H1 (cell line): ENCODE results near the gene SSH2. TPM values are rescaled to one million over a fixed set of nuclear protein-coding genes. Genes with fewer than 3 reads are reported as not detected.

Source experiments
- CTCF ChIA-PET: fragments of 300-600 bp; sonication (Branson Sonifier 250); formaldehyde crosslinking; loops from one replicate; lab custom pipeline; 2021; ENCODE audit not compliant: partially characterized antibody; lab: Charles Lee
- POLR2A ChIA-PET: fragments of 300-600 bp; sonication (Branson Sonifier 250); formaldehyde crosslinking; loops from one replicate; lab custom pipeline; 2021; ENCODE audit warnings: inconsistent platforms; ENCODE audit not compliant: partially characterized antibody; lab: Charles Lee
- DNase-seq, 2 experiments: peaks; one replicate each; pipeline versions ENCODE4 v3.0.0 to v3.0.0-alpha.2; 2010 to 2022; ENCODE audit warnings: low spot score in 2 of 2, low read depth in 1 of 2, mixed read lengths in 1 of 2
- FAIRE-seq: peaks from 2 replicates; lab custom pipeline; 2011; peaks lifted over from hg19 to GRCh38; lab: Jason Lieb, UNC
- H2AFZ ChIP-seq: 2 replicates; pipeline ENCODE4 v1.8.1; 2012; ENCODE audit warnings: low read length, inconsistent platforms
- H2AK5ac ChIP-seq: 2 replicates; pipeline ENCODE4 v1.6.1; 2013; ENCODE audit warnings: low read depth, low read length
- H2BK120ac ChIP-seq: replicated peaks from 2 replicates; pipeline ENCODE3; 2013; ENCODE audit warnings: low read depth, low read length, inconsistent platforms
- H2BK12ac ChIP-seq: 2 replicates; pipeline ENCODE4 v1.6.1; 2013; ENCODE audit warnings: low read depth, low read length
- H2BK15ac ChIP-seq: 2 replicates; pipeline ENCODE4 v1.6.1; 2013; ENCODE audit warnings: low read length
- H2BK20ac ChIP-seq: 2 replicates; pipeline ENCODE4 v1.6.1; 2013; ENCODE audit warnings: low read length
- H2BK5ac ChIP-seq: 2 replicates; pipeline ENCODE4 v1.6.1; 2013; ENCODE audit warnings: low read depth, low read length
- H3K14ac ChIP-seq: 2 replicates; pipeline ENCODE4 v1.6.1; 2013; ENCODE audit warnings: inconsistent platforms; ENCODE audit not compliant: insufficient read length
- H3K18ac ChIP-seq: 2 replicates; pipeline ENCODE4 v1.6.1; 2013; ENCODE audit warnings: low read length; ENCODE audit errors: extremely low read depth
- H3K23ac ChIP-seq: 2 replicates; pipeline ENCODE4 v1.6.1; 2013; ENCODE audit warnings: inconsistent platforms; ENCODE audit not compliant: insufficient read length
- H3K23me2 ChIP-seq: 2 replicates; pipeline ENCODE4 v1.6.1; 2013; ENCODE audit warnings: low read depth, low read length
- H3K27ac ChIP-seq: 2 replicates; pipeline ENCODE4 v1.6.1; 2011; ENCODE audit warnings: low read depth, low read length, inconsistent platforms
- H3K27me3 ChIP-seq, 4 experiments: replicated peaks in 1 of 4; 1 replicate in 1 of 4; 2 replicates in 3 of 4; pipeline versions ENCODE4 v1.6.1 to v1.8.1; 2011 to 2013; ENCODE audit warnings: low read length in 3 of 4, mild to moderate bottlenecking in 3 of 4, inconsistent platforms in 2 of 4, mixed read lengths in 2 of 4, moderate library complexity in 1 of 4; ENCODE audit not compliant: control insufficient read depth in 3 of 4, insufficient read depth in 3 of 4; ENCODE audit errors: extremely low read depth in 1 of 4
- H3K36me3 ChIP-seq, 4 experiments: 2 replicates each; pipeline versions ENCODE4 v1.6.1 to v1.8.1; 2011 to 2013; ENCODE audit warnings: mild to moderate bottlenecking in 4 of 4, low read length in 3 of 4, moderate library complexity in 2 of 4, control low read depth in 1 of 4, inconsistent platforms in 1 of 4; ENCODE audit not compliant: insufficient read depth in 4 of 4, control insufficient read depth in 2 of 4
- H3K4ac ChIP-seq: replicated peaks from 2 replicates; pipeline ENCODE3; 2013; ENCODE audit warnings: low read length, low read depth, mixed read lengths, inconsistent platforms; ENCODE audit not compliant: insufficient read length
- H3K4me1 ChIP-seq, 4 experiments: replicated peaks in 1 of 4; 1 replicate in 1 of 4; 2 replicates in 3 of 4; pipeline versions ENCODE4 v1.6.1 to v1.8.1; 2011 to 2013; ENCODE audit warnings: low read length in 3 of 4, inconsistent platforms in 2 of 4, mixed read lengths in 1 of 4; ENCODE audit not compliant: insufficient read depth in 4 of 4, control insufficient read depth in 3 of 4
- H3K4me2 ChIP-seq, 2 experiments: 2 replicates each; pipeline versions ENCODE4 v1.6.1 to v1.8.1; 2011 to 2013; ENCODE audit warnings: low read depth in 2 of 2, low read length in 2 of 2, control low read depth in 1 of 2, inconsistent platforms in 1 of 2, mild to moderate bottlenecking in 1 of 2; ENCODE audit not compliant: insufficient read depth in 1 of 2
- H3K4me3 ChIP-seq, 4 experiments: fragments of 200-600, 300-600 bp in 1 of 4; sonication (generic), shearing (Covaris generic), sonication (Bioruptor Twin) in 1 of 4; 2 replicates each; pipeline versions ENCODE4 v1.5.1 to v1.8.1; 2011 to 2016; ENCODE audit warnings: low read length in 4 of 4, low read depth in 3 of 4, control low read depth in 2 of 4, inconsistent platforms in 2 of 4, mild to moderate bottlenecking in 2 of 4, mixed read lengths in 1 of 4, moderate library complexity in 1 of 4; ENCODE audit not compliant: insufficient read depth in 2 of 4; ENCODE audit errors: extremely low read depth in 1 of 4
- H3K56ac ChIP-seq: replicated peaks from 2 replicates; pipeline ENCODE3; 2013; ENCODE audit warnings: low read depth, mild to moderate bottlenecking, mixed read lengths, low read length, inconsistent platforms; ENCODE audit not compliant: insufficient read length
- H3K79me1 ChIP-seq: 2 replicates; pipeline ENCODE4 v1.6.1; 2013; ENCODE audit warnings: low read depth, low read length, control low read depth
- H3K79me2 ChIP-seq, 2 experiments: 2 replicates each; pipeline versions ENCODE4 v1.6.1 to v1.8.1; 2012 to 2013; ENCODE audit warnings: low read length in 2 of 2, mild to moderate bottlenecking in 2 of 2, inconsistent platforms in 1 of 2; ENCODE audit not compliant: insufficient read depth in 2 of 2, control insufficient read depth in 1 of 2
- H3K9ac ChIP-seq, 4 experiments: replicated peaks in 1 of 4; 1 replicate in 1 of 4; 2 replicates in 3 of 4; pipeline versions ENCODE4 v1.6.1 to v1.8.1; 2011 to 2013; ENCODE audit warnings: low read depth in 3 of 4, low read length in 3 of 4, control low read depth in 2 of 4, mild to moderate bottlenecking in 2 of 4, moderate library complexity in 2 of 4, inconsistent platforms in 1 of 4; ENCODE audit errors: extremely low read depth in 1 of 4
- H3K9me3 ChIP-seq, 2 experiments: 2 replicates each; pipeline versions ENCODE4 v1.6.1 to v1.8.1; 2012 to 2013; ENCODE audit warnings: mild to moderate bottlenecking in 2 of 2, moderate library complexity in 2 of 2, control low read depth in 1 of 2, inconsistent platforms in 1 of 2, low read depth in 1 of 2, low read length in 1 of 2, mixed read lengths in 1 of 2; ENCODE audit not compliant: insufficient read depth in 2 of 2
- H4K20me1 ChIP-seq, 2 experiments: replicated peaks in 1 of 2; 2 replicates each; pipeline versions ENCODE3 to v1.8.1; 2011 to 2013; ENCODE audit warnings: inconsistent platforms in 2 of 2, low read length in 2 of 2, mild to moderate bottlenecking in 1 of 2; ENCODE audit not compliant: insufficient read depth in 2 of 2, control insufficient read depth in 1 of 2
- H4K5ac ChIP-seq: 2 replicates; pipeline ENCODE4 v1.6.1; 2013; ENCODE audit warnings: low read length, low read depth, mixed read lengths, inconsistent platforms; ENCODE audit not compliant: insufficient read length
- H4K8ac ChIP-seq: 2 replicates; pipeline ENCODE4 v1.8.0; 2013; ENCODE audit warnings: mild to moderate bottlenecking, moderate library complexity, low read length, inconsistent platforms; ENCODE audit not compliant: insufficient read depth; ENCODE audit errors: extremely low read depth
- H4K91ac ChIP-seq: replicated peaks from 2 replicates; pipeline ENCODE3; 2013; ENCODE audit warnings: low read length, mixed read lengths, inconsistent platforms; ENCODE audit not compliant: insufficient read length
- CTBP2 ChIP-seq: IDR thresholded peaks from 2 replicates; pipeline ENCODE4 v1.7.0; 2011; ENCODE audit warnings: borderline replicate concordance, mild to moderate bottlenecking, moderate library complexity, mixed read lengths, low read length; ENCODE audit not compliant: insufficient read depth, insufficient read length
- EP300 ChIP-seq, 2 experiments: IDR thresholded peaks; 1 replicate in 1 of 2; 2 replicates in 1 of 2; pipeline ENCODE4 v1.6.1; 2011 to 2012; ENCODE audit warnings: low read depth in 2 of 2, low read length in 2 of 2, mild to moderate bottlenecking in 2 of 2, borderline replicate concordance in 1 of 2, inconsistent platforms in 1 of 2, moderate library complexity in 1 of 2
- KDM1A ChIP-seq: fragments of 200-600, 300-600 bp; sonication (generic); IDR thresholded peaks from 2 replicates; pipeline ENCODE4 v1.7.1; 2016; ENCODE audit warnings: mild to moderate bottlenecking, low read length, borderline replicate concordance
- KDM4A ChIP-seq: IDR thresholded peaks from one replicate; pipeline ENCODE4 v1.7.1; 2012; ENCODE audit warnings: low read depth, mild to moderate bottlenecking, moderate library complexity, low read length, inconsistent platforms; ENCODE audit not compliant: severe bottlenecking
- POU5F1 ChIP-seq: IDR thresholded peaks from 2 replicates; pipeline ENCODE4 v1.6.1; 2011; ENCODE audit warnings: low read depth, mild to moderate bottlenecking, low read length, moderate library complexity
- SP1 ChIP-seq: IDR thresholded peaks from 2 replicates; pipeline ENCODE4 v1.6.1; 2011; ENCODE audit warnings: low read depth, low read length
- TEAD4 ChIP-seq: IDR thresholded peaks from 2 replicates; pipeline ENCODE4 v1.6.1; 2012; ENCODE audit warnings: low read depth, low read length, inconsistent platforms, mixed read lengths
- WGBS, 2 experiments: shearing (Covaris generic) in 1 of 2; methylation state at CpG; one replicate each; pipeline versions ENCODE4 v1.1.6 to v1.1.7; 2013 to 2015; ENCODE audit warnings: low lambda C conversion rate in 2 of 2, mixed read lengths in 2 of 2, inconsistent platforms in 1 of 2, low coverage in 1 of 2, missing lambda C conversion rate in 1 of 2; ENCODE audit not compliant: insufficient replicate concordance in 2 of 2, insufficient coverage in 1 of 2, insufficient read length in 1 of 2; ENCODE audit errors: extremely low coverage in 1 of 2, missing lambda C conversion rate in 1 of 2; 5-methylcytosine and 5-hydroxymethylcytosine counted together
- polyA plus RNA-seq, 7 experiments: library from polyadenylated mRNA; depleted of rRNA in 3 of 7; stranded (reverse) in 5 of 7; unstranded in 2 of 7; fragments of >200 nt in 5 of 7; fragments of 200-250 nt in 2 of 7; gene quantifications; 1 replicate in 5 of 7; 2 replicates in 1 of 7; 4 replicates in 1 of 7; pipeline versions ENCODE4 v1.2.1 to v1.2.3, GENCODE V29; 2011 to 2013; ENCODE audit warnings: missing spikeins in 2 of 7, mixed read lengths in 2 of 7
- total RNA-seq: library from RNA; stranded (reverse); fragmentation: NEBNext Ultra II Directional; extraction: Animal tissue kit (Norgen Biotek cat#: 25700); gene quantifications from 2 replicates; pipeline ENCODE4 v1.2.1, GENCODE V29; 2021

The SSH2 gene
- total and polyA plus RNA-seq, 2 of the 8 experiments (the other 6 are each of a cell fraction or from before 2014, with no cell fraction given) = 5.2 to 15.9 TPM

DNA sequence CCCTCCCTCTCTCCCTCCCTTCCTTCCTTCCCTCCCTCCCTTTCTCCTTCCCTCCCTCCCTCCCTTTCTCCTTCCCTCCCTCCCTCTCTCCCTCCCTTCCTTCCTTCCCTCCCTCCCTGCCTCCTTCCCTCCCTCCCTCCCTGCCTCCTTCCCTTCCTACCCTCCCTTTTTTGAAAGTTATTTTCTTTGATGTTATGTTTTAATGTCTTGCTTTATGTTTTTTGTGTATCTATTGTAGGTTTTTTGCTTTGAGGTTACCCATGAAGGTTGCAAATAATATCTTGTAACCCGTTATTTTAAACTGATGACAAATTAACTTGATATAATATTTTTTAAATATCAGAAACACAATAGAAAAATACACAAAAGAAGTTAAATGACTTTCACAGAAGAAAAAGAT, 96.2 kb downstream of the SSH2 start:
- POLR2A ChIA-PET = no interaction called here
- Histone ChIP-seq H4K8ac (no peak overlapping the region), H3K36me3 (no peaks in the 10 kb centered on the region)

More for the DNA sequence above, 96.2 kb downstream of the SSH2 start:
- no peak overlapping the region for H3K4me2 ChIP-seq
- TF ChIP-seq SP1 (no peak), KDM4A (no peak), POU5F1 (no peak), TEAD4 (no peak), KDM1A (no peak), CTBP2 (no peak), EP300 (IDR thresholded peaks at IDR 0.05; ENCODE audit: borderline replicate concordance in 1 of 2, low read depth in 2 of 2, low read length in 2 of 2) (no peak)
- no peak overlapping the region for H3K56ac ChIP-seq
- CTCF ChIA-PET = no interaction called here
- no peak overlapping the region for H2BK120ac ChIP-seq
- H3K14ac ChIP-seq = no peak overlapping the region
- H3K9me3 ChIP-seq = no peaks in the 10 kb centered on the region
- no peaks in the 10 kb centered on the region for H3K23me2 ChIP-seq
- no peak overlapping the region for H3K27ac ChIP-seq
- H2BK12ac ChIP-seq = no peak overlapping the region
- DNase-seq = no peak
- no peak overlapping the region for H3K23ac ChIP-seq
- H3K4me3 ChIP-seq = no peak overlapping the region
- H2BK20ac ChIP-seq = no peak overlapping the region
- no peak overlapping the region for H3K18ac ChIP-seq
- no peak overlapping the region for H2BK5ac ChIP-seq
- WGBS, 2 experiments = 89% methylated on average over 1 of the region's 1 CpG; no CpG with 5 or more reads in 1 of the 2 experiments
- H3K4me1 ChIP-seq = no peaks in the 10 kb centered on the region; a peak in 1 of 7 replicates
- no peak overlapping the region for H3K4ac ChIP-seq
- no peak overlapping the region for H2BK15ac ChIP-seq
- no peaks in the 10 kb centered on the region for H3K79me2 ChIP-seq
- no peak overlapping the region for H2AK5ac ChIP-seq
- no peaks in the 10 kb centered on the region for H3K27me3 ChIP-seq
- no peak overlapping the region for H2AFZ ChIP-seq
- H4K91ac ChIP-seq = no peak overlapping the region
- no peak for FAIRE-seq
- peaks cover 0 to 4% of the 10 kb centered on the region in 2 experiments for H4K20me1 ChIP-seq
- no peak overlapping the region for H3K9ac ChIP-seq
- no peak overlapping the region for H4K5ac ChIP-seq
- H3K79me1 ChIP-seq = no peaks in the 10 kb centered on the region
